Bronchial epithelial cell (primary cell): ENCODE measurements around the gene PLSCR1. TPM values are rescaled to one million over a fixed set of nuclear protein-coding genes. Genes with fewer than 3 reads are reported as not detected.

Experiments
- DNase-seq: peaks from one replicate; pipeline ENCODE4 v3.0.0-alpha.2; 2010; ENCODE audit warnings: low read depth
- FAIRE-seq: peaks from 2 replicates; lab custom pipeline; 2011; peaks lifted over from hg19 to GRCh38; lab: Jason Lieb, UNC
- H3K27me3 ChIP-seq: 2 replicates; pipeline ENCODE4 v1.5.1; 2011; ENCODE audit warnings: low read length; ENCODE audit not compliant: control insufficient read depth, insufficient read depth
- H3K36me3 ChIP-seq: 2 replicates; pipeline ENCODE4 v1.5.1; 2011; ENCODE audit warnings: low read length; ENCODE audit not compliant: control insufficient read depth, insufficient read depth
- H3K4me3 ChIP-seq: 2 replicates; pipeline ENCODE4 v1.5.1; 2011; ENCODE audit warnings: mild to moderate bottlenecking, low read depth, low read length, control low read depth
- total RNA-seq: library from RNA; depleted of rRNA; stranded (reverse); fragments of >200 nt; gene quantifications from 2 replicates; pipeline ENCODE4 v1.2.1, GENCODE V29; 2014
- TF ChIP-seq, protein P1 (sequence below): IDR thresholded peaks from 2 replicates; pipeline ENCODE4 v1.5.1; 2011; ENCODE audit warnings: mild to moderate bottlenecking, moderate library complexity, low read length, control low read depth, inconsistent platforms; ENCODE audit not compliant: insufficient read depth, severe bottlenecking

Gene PLSCR1, protein sequence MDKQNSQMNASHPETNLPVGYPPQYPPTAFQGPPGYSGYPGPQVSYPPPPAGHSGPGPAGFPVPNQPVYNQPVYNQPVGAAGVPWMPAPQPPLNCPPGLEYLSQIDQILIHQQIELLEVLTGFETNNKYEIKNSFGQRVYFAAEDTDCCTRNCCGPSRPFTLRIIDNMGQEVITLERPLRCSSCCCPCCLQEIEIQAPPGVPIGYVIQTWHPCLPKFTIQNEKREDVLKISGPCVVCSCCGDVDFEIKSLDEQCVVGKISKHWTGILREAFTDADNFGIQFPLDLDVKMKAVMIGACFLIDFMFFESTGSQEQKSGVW
- 23.8 and 32.1 TPM in 2 replicates for total RNA-seq

DNA sequence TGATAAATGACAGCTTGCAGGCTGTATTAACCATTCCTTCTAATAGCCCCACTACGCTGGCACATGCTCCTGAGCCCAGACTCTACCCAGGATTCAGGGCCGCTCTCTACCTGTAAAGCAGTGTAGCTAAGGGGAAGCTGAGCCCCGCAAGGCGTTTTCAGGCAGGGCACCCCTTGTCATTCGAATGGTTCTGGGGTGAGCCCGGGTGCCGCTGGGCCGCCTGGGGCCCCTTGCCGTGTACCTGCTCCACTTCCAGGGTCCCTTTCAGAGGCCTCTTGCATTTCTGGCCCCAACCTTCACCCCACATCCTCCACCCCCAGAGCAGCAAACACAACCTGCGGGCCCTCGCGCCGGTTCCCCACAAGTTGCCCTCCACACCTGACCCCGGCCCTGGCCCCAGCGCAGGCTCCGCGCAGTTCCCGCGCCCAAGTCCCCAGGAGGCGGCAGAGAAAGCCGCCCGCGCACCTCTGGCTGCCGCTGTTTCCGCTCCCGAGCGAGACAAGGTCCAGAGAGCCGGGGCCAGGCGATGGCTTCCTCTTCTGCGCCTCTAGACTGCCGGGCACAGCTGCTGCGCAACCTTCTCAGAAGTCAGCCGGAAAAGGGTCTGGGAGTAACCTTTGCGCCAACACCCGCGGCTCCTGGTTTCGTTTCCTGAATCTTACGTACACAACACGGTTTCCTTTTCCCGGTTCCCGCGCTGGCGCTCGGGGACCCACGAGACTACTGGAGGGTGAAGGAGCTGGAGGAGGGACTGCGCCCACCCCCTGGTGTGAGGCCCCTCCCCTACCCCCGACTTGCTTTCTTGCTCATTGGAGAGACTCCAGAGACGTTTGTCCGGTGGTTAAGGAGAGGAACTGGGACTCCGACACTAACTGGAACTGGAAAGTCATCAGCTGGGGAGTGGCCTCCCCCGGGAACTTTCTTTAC lies at the start of gene PLSCR1:
TSS of gene PLSCR1 (minus strand) at position 606 of the 927 bp plus-strand sequence. CDS start 8,055 bp downstream, outside the sequence.
- DNase-seq = peak; percentile 86
- FAIRE-seq = no peak
- TF ChIP-seq, protein P1, sequence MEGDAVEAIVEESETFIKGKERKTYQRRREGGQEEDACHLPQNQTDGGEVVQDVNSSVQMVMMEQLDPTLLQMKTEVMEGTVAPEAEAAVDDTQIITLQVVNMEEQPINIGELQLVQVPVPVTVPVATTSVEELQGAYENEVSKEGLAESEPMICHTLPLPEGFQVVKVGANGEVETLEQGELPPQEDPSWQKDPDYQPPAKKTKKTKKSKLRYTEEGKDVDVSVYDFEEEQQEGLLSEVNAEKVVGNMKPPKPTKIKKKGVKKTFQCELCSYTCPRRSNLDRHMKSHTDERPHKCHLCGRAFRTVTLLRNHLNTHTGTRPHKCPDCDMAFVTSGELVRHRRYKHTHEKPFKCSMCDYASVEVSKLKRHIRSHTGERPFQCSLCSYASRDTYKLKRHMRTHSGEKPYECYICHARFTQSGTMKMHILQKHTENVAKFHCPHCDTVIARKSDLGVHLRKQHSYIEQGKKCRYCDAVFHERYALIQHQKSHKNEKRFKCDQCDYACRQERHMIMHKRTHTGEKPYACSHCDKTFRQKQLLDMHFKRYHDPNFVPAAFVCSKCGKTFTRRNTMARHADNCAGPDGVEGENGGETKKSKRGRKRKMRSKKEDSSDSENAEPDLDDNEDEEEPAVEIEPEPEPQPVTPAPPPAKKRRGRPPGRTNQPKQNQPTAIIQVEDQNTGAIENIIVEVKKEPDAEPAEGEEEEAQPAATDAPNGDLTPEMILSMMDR = no peak
- peak within 1 kb of the TSS; percentile 73 for H3K4me3 ChIP-seq
- H3K27me3 ChIP-seq = no peaks in the 10 kb centered on the region
- H3K36me3 ChIP-seq = no peaks in the 10 kb centered on the region

DNA sequence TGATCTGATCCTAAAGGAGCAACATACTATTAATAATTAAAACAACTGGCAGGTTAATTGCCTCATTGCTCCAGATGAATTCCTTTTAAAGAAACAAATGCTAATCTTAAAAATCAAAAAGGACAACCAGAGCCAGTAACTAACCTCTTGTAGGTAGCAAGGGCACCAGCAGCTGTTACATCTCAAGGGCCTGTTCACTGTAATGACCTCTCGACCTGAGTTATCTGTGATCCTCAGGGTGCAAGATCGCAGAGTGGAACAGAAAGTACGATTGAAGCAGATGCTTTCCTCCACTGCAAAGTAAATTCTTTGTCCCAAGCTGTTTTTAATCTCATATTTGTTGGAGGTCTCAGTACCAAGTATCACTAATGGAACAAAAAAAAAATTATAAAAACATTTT lies 49.4 kb upstream of the PLSCR1 start:
- TF ChIP-seq, protein P1 = no peak
- Histone ChIP-seq H3K4me3 (no peak overlapping the region), H3K27me3 (no peaks in the 10 kb centered on the region), H3K36me3 (no peaks in the 10 kb centered on the region)
- DNase-seq = no peak
- FAIRE-seq = no peak

DNA sequence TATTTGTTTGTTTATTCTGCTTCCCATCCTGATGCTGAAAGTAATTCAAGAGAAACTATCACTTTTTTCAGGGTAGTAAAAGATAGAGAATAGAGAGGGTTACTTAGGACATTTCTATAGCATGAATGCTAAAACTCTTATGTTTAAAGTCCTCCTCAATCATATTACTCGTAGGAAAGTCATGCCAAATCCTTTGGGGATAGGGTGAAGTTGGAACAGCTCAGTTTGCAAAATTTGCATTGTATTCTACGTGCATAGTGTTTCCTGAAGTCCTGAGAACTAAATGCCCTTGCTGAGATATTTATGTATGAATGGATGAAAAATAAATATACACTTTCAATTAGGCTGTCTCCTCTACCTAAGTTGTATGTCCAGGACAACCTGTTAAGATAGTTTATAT lies 46.1 kb upstream of the PLSCR1 start:
- no peaks in the 10 kb centered on the region for H3K27me3 ChIP-seq
- no peak overlapping the region for H3K4me3 ChIP-seq
- H3K36me3 ChIP-seq = no peaks in the 10 kb centered on the region
- FAIRE-seq (no peak), DNase-seq (peak; percentile 28)
- TF ChIP-seq, protein P1 = no peak

DNA sequence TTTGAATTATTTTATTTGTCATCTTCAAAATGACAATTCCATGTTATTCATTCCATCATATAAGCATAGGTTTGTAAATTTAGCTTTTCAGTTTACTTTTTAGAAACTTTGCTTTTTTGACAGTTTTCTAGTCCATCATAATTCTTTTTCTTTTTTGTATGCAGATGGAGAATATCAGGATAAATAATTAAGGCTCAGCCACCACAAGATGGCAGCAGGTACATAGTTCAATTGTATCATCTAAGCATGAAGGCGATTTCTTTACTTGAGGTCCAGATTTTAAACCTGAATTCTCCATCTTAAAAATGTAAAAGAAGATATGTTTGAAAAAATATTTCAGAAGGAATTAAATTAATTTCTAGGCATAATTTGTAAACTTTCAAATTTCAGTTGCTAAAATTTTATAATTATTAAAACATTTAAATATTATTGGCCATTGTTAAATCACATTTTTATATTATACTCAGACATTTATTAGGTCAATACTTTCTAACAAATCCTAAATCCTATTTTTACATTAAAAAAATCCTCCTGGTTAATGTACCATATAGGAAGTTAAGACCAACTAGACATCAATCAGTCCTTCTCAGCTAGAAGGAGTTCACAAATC lies 45.6 kb upstream of the PLSCR1 start:
- peak; percentile 59 for DNase-seq
- no peak for FAIRE-seq

DNA sequence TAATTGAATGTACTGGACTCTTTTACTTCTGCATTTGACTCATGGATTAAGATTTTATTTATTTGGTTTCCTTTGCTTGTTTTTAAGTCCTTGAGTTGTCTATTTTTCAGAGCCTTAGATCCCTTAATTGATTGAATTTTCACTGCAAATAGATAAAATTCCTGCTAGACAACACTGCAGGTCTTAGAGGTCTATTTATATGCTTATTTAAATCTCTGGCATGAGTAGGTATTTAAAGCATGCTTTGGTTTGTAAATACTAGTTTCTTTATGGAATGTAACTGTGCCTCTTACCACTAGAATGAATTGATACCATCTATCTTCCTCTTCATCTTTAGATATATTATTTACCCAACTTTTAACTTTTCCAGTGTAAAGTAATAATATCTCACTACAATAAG lies 40.7 kb upstream of the PLSCR1 start:
- no peak for FAIRE-seq
- DNase-seq = no peak
- no peaks in the 10 kb centered on the region for H3K27me3 ChIP-seq
- no peak overlapping the region for H3K4me3 ChIP-seq
- TF ChIP-seq, protein P1 = no peak
- no peaks in the 10 kb centered on the region for H3K36me3 ChIP-seq

More for the DNA sequence above, 45.6 kb upstream of the PLSCR1 start:
- Histone ChIP-seq H3K36me3 (no peaks in the 10 kb centered on the region), H3K4me3 (no peak overlapping the region), H3K27me3 (no peaks in the 10 kb centered on the region)
- TF ChIP-seq, protein P1 = peak; percentile 38
